Upper lobe of left lung (tissue), 4 donors: ENCODE results near the gene RNASE8.

ENCODE experiments used
- EP300 ChIP-seq, 4 donors: sonication (generic); formaldehyde crosslinking; IDR thresholded peaks; one replicate each; pipeline ENCODE4 v1.5.1; 2017; ENCODE audit warnings: antibody characterized with exemption in 4 of 4, control low read depth in 2 of 4
- POLR2A ChIP-seq, 4 donors: fragments of 450-650 bp; IDR thresholded peaks; one replicate each; pipeline ENCODE4 v1.5.1; 2016 to 2017; ENCODE audit warnings: antibody characterized with exemption in 4 of 4, mild to moderate bottlenecking in 2 of 4
- POLR2AphosphoS5 ChIP-seq, 2 donors: sonication (generic); formaldehyde crosslinking; IDR thresholded peaks; one replicate each; pipeline ENCODE4 v1.5.1; 2017; ENCODE audit warnings: antibody characterized with exemption in 2 of 2
- TF ChIP-seq, protein P1 (sequence below), 6 experiments: fragments of 450-650 bp in 4 of 6; fragments of 200-600 bp in 2 of 6; sonication (generic) in 2 of 6; IDR thresholded peaks; one replicate each; pipeline ENCODE4 v1.5.1; 2016 to 2019; ENCODE audit warnings: antibody characterized with exemption in 6 of 6

- TF ChIP-seq, protein P1, sequence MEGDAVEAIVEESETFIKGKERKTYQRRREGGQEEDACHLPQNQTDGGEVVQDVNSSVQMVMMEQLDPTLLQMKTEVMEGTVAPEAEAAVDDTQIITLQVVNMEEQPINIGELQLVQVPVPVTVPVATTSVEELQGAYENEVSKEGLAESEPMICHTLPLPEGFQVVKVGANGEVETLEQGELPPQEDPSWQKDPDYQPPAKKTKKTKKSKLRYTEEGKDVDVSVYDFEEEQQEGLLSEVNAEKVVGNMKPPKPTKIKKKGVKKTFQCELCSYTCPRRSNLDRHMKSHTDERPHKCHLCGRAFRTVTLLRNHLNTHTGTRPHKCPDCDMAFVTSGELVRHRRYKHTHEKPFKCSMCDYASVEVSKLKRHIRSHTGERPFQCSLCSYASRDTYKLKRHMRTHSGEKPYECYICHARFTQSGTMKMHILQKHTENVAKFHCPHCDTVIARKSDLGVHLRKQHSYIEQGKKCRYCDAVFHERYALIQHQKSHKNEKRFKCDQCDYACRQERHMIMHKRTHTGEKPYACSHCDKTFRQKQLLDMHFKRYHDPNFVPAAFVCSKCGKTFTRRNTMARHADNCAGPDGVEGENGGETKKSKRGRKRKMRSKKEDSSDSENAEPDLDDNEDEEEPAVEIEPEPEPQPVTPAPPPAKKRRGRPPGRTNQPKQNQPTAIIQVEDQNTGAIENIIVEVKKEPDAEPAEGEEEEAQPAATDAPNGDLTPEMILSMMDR (IDR thresholded peaks at IDR 0.05), result no peak
- TF ChIP-seq POLR2A (IDR thresholded peaks at IDR 0.05), result no peak
- no peak for TF ChIP-seq POLR2AphosphoS5 (IDR thresholded peaks at IDR 0.05)
- TF ChIP-seq EP300 (IDR thresholded peaks at IDR 0.05), result no peak
Observed at GRCh38 chr14:21088687-21089086, 31.1 kb downstream of the RNASE8 start.
